GM19099 (cell line): ENCODE data around the gene ZNF346.

ENCODE experiments used
- POLR2A ChIP-seq: IDR thresholded peaks from 3 replicates; pipeline ENCODE4 v1.6.1; 2011; ENCODE audit warnings: low read depth; ENCODE audit not compliant: insufficient read length; ENCODE audit errors: extremely low read depth

The ZNF346 gene

DNA sequence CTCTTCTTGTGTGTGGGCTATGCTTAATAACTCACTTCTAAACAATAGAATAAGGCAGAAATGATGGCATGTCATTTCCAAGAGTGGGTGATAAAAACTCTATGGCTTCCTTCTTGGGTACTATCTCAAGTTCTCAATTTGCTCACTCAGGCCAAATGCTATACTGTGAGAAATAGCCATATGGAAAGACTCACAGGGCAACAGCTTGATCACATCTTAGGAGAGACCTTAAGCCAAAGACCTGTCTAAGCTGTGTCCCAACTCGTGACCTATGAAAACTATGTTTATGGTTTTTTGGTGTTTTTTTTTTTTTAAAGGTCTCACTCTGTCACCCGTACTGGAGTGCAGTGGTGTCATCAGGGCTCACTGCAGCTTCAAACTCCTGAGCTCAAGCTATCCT, 13.8 kb upstream of the ZNF346 start:
- TF ChIP-seq POLR2A: no peak

DNA sequence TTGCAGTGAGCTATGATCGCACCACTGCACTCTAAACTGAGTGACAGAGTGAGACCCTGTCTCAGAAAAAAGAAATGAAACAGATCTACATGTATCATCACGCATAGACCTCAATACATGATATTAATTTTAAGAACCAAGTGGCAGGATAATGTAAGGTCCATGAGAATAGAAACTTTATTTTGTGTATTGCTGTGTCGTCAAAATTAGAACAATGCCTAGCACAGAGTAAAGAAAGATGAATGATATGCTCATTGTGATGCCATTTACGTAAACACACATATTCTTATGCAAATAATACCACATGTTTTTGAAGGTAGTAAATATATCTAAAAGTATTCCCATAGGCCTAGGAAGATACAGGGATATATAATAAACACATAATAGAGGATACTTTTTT, 12.3 kb upstream of the ZNF346 start:
- TF ChIP-seq POLR2A: no peak

DNA sequence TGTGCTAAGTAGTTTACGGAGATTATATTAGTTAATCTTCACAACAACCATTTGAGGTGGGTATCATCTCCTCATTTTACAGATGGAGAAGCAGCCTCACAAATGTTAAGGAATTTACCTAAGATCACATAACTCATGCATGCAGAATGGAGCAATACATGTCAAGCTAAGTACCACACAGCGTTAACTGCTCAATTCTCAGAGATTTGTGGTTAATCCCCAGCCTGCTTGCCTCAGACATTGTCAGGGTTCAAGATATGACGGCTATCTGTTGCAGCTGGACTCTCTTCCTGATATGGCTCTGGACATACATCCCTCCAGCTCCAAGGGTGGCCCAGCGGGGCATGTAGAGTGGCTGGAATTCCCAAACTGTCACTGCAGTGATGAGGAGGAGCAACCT, 7.3 kb upstream of the ZNF346 start:
- TF ChIP-seq POLR2A: no peak

DNA sequence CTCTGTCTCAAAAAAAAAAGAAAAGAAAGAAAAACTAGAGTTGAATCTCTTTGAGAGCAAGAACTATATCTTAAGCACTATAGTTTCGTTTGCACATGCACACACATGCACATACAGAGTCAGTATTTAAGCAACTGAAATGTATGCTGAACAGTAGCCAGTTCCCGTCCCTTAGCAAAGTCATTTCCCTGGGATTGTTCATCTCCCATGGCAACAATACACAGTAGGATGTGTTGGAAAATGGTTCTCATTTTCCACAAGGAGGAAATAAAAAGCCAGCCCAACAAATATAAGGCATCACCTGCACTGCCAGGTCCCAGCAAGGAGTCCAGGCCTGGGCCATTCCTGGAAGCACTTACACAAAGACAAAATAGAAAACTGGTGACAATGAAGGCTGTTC, 4.2 kb upstream of the ZNF346 start:
- TF ChIP-seq POLR2A: no peak

DNA sequence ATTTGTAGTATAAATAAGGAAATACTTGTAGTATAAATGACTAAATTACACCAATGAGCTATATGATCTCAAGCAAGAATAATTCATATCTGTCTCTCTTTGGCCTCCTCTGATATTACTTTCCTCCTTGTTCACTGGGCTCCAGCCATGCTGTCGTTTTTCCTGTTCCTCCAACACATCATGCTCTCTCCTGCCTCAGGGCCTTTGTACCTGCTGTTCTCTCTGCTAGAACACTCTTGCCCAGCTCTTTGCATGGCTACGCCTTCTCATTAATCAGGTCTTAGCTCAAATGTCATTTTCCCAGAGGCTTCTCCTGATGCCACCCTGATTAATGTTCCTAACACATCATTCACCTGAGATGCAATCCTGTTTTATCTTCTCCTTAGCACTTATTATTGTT, 2.5 kb upstream of the ZNF346 start:
- TF ChIP-seq POLR2A: no peak

DNA sequence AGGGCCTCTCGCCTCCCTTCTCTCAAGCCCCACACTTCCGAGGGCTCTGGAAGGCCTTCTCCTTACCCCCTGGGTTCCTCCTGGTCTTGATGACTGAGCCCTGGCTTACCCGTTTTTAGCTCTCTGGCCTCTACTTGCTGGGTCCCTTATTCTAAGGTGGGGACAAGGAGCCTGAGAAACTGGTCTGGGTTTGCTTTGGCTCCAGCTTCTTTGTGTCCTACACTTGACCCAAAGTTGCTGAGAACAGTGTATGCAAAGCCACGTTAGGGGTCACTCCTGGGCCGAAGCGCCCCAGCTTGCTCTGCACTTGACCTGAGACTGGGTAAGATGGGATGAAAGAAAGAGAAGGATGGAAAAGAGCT, 788 bp downstream of the ZNF346 start:
- TF ChIP-seq POLR2A: no peak

DNA sequence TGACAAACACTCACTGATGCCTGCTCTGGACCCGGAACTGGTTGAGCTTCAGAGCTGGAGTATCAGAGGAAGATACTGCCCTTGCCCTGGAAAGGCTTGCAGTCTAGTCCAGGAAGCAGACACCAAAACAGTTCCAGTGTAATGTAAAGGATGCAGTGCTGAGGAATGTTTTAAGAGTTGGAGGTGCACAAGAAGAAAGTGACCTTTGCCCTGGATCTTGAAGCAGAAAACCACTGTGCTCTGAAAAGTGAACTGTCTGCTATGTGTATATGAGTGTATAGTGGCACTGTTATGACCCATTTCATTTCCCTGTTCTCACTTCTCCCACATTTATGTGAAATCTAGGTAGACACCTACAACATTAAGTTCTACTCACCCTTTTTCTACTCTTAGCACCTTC, 2.1 kb downstream of the ZNF346 start:
- TF ChIP-seq POLR2A: no peak

DNA sequence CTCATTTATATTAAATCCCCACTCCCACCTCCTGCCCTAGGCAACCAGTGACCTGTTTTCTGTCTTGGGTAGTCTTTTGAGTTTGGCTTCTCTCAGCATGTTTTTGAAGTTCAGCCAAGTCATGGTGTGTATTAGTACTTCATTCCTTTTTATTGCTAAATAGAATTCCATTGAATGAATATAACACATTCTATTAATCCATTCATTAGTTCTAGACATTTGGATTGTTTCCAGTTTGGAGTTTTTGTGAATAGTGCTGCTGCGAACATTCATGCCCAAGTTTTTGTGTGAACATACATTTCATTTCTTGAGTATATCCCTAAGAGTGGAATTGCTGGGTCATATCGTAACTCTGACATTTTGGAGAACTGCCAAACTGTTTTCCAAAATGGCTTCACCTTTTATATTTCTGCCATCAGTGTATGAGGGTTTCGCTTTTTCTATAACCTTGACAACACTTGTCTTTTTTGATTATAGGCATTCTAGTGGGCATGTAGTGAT, 2.7 kb downstream of the ZNF346 start:
- no peak for TF ChIP-seq POLR2A

DNA sequence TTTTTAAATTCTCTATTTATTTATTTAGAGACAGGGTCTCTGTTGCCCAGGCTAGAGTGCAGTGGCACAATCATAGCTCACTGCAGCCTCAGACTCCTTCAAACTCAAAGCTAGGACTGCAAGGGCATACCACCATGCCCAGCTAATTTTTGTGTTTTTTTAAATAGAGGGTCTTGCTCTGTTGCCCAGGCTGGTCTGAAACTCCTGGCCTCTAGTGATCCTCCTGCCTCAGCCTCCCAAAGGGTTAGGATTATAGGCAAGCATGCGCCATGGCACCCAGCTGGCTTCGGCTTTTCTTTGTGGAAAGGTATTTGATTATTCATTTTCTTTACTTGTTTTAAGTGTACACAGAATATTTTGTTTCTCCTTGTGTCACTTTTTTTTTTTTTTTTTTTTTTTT, 5.2 kb downstream of the ZNF346 start:
- TF ChIP-seq POLR2A: no peak

DNA sequence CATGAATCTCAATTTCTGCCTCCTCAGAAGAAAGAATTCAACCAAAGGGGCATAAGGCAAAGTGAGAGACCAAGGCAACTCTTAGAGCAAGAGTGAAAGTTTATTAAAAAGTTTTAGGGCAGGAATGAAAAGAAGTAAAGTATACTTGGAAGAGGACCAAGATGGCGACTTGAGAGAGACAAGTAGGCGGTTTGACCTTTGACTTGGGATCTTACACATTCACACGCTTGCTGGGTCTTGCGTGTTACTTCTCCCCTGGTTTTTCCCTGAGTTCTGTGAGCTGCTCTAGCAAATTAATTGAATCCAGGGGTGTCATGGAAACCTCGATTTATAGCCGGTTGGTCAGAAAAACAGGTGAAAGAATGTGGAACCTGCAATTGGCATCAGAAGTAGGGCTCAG, 7.0 kb downstream of the ZNF346 start:
- no peak for TF ChIP-seq POLR2A

DNA sequence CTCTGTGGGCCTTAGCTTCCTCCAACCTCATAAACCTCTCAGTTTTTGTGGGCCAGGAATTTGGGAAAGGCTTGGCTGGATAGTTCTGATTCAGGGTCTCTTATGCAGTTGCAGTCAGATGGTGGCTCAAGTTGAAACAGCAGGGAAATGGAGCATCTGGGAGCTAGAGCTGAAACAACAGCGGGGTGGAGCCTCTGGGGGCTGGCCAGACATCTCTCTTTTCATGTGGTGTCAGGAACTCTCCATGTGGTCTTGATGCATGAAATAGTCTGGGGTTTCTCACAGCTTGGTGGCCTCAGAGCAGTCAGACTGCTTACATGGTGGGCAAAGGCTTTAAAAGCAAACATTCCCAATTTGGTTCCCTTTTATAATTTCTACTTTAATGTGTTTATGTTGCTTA, 13.5 kb downstream of the ZNF346 start:
- no peak for TF ChIP-seq POLR2A

DNA sequence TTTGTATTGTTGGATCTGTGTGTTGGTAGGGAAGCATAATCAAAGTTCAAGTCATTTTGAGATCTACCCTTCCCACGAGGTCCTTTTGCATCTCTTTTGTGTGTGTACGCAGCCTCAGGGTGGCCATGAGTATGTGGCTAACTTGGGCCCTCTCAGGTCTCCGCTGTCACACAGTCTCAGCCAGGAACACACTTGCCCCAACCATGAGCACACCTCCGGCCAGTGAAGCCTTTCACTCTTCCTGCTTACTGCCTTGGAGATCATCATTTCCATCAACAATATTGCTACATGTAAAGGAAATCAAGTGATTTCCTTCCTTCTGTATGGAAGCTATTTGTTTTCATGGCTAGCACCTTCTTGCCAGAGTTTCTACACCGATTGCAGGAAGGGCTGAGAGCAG, 13.9 kb downstream of the ZNF346 start:
- no peak for TF ChIP-seq POLR2A

DNA sequence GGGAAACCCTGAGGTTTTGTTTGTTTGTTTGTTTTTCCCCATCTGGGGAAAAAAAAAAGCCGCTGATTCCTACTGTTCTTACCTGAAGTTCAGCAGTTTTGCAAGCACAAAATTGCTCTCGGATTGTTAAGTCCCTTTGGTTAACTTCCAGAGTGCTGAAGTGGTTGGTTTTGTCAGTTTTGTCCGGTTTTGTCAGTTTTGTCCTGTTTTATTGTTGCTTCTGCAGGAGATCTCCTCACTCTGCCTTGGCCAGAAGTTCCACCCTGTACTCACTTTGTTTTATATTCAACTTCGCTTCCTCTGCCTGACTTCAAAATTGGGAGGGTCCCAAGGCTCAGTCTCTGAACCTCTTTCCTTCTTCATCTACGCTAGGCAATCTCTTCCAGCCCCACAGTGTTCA, 14.4 kb downstream of the ZNF346 start:
- TF ChIP-seq POLR2A: no peak

DNA sequence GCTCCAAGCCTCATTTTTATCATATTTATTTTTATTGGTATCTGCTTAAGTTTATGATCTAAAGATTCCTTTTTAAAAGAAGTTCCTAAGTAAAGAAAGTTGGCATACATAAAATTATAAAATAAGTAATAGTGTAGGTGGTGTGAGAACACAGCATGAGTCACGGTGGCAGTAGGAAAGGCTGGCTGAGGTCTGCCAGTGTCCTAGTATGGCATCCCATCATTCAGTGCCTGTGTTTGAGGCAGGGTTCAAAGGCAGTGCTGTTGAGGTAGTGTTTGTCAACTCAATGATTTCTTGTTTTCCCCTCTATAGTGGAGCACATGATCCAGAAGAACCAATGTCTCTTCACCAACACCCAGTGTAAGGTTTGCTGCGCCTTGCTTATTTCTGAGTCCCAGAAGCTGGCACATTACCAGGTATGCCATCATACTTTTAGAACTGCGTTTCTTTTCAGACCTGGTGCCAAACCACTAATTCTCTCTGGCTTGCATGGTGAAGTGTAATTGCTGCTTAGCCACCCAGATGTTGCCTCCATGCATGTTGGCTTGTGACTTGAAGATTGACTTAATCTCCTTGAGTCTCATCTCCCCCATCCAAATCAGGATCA, 18.4 kb downstream of the ZNF346 start:
- no peak for TF ChIP-seq POLR2A

DNA sequence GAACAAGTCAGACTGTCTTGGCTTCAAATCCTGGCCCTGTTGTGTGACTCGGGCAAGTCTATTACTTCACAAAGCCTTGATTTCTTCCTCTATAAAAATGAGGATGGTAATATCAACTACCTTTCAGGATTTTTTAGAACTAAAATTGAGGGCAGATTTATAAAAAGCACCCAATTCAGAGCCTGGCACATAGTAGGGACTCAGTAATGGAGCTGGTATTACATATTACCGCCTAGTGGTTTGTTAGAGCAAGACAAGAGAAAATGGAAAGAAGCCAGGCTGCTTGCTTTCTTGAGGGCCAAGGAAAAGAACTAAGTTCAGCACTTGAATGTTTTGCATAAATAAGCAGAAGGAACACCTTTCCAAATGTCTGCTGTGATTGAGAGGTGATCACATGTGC, 19.4 kb downstream of the ZNF346 start:
- TF ChIP-seq POLR2A: no peak

DNA sequence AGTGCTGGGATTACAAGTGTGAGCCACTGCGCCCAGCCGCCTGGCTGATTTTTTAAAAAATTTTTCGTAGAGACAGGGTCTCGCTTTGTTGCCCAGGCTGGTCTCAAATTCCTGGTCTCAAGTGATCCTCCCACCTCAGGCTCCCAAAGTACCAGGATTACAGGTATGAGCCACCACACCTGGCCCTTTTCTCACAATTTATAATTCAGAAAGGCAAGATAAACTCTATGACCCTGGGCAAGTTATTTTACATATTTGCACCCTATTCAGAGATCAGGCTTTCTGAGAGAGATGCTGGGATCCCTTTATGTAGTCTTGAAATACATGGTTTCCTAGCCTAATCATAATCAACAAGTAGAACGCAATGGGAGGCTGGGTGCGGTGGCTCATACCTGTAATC, 20.6 kb downstream of the ZNF346 start:
- TF ChIP-seq POLR2A: no peak

DNA sequence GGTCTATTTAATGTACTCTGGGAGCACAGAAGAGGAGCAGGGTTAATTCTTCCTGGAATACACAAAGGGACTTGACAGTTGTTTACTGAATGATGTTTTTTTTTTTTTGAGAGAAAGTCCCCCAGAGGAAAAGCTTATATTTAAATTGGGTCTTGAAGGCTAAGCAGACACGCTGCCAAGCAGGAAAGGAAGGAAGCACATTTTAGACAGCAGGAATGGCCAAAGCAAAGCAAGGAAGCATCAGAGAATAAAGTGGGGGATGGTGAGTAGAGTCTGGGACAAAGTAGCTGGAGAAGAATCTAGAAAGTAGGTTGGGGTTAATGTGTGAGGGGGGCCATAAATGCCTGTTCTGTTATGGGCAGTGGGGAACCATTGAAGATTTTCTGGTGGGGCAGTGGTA, 21.5 kb downstream of the ZNF346 start:
- TF ChIP-seq POLR2A: no peak

DNA sequence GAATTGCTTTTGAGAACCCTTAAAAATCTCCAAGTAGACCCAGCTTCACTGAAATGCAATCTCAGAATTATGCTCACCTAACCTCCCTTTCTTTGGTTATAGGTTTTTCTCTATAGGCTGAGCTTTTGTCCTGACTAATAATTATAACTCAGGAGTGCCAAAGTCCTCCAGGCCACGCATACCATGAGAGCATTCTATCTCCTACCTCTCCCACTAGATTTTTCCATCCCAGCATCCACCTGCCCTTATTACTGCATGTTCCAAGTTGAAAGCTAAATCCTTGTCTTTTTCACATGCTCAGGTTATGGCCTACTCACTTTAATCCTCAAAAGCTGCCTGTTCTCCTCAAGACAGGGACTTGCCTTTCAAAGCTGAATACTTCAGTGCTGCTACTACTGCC, 22.1 kb downstream of the ZNF346 start:
- no peak for TF ChIP-seq POLR2A

DNA sequence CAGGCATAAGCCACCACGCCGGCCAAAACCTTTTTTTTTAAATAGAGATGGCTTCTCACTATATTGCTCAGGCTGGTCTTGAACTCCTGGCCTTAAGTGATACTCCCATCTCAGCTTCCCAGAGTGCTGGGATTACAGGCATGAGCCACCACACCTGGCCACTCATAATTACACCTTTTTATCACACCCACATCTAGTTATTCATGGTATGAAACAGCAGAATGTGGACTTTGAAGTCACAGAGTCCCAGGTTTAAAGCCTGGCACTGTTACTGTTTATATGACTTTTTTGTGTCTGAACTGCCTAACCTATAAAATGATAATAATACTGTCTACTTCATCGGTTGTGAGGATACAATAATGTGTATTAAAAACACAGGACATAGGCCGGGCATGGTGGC, 23.1 kb downstream of the ZNF346 start:
- TF ChIP-seq POLR2A: no peak

DNA sequence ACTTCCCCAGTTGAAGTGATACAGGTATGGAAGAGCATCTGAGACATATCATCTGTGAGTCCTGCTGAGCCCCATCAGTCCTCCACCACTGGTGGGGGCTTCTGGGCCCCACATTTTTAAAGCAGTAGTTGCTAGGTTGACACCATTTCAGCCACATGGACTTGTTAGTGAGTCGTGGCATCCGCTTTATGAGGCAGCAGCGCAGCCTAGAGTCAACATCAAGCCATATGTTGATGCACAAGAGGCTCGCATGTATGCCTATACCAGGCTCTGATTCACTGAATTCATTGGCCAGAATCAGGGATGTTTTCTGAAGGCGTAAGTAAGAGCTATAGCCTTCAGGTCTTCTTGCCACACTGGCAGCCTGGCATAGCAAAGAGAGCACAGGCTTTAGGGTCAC, 26.8 kb downstream of the ZNF346 start:
- no peak for TF ChIP-seq POLR2A
